ENCODE results near the gene CERS6. TPM values are rescaled to one million over a fixed set of nuclear protein-coding genes. Genes with fewer than 3 reads are reported as not detected.

CERS6 gene
- total and polyA plus RNA-seq, 8 donors = 3.2 to 18.0 (median 7.6) TPM

DNA sequence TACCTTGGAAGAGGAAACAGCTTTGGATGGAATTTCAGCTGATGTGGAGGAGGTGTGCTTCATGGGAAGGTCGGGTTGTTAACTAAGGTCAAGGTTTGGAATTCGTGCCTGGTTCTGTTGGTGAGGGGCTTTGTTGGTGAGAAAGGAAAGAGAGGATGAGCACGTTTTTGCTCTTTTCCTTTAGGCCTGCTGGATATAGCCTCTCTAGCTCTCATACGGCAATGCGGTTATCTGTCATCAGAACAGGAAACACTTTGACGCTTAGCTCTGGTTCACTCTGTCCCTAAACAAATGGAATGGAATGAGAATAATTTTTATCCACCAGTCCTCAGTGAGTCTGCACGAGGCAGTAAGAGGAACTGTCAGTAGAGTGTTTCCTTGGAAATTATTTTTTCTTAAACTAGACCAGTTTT, 176.6 kb downstream of the CERS6 start:
- H3K27ac ChIP-seq = no peak overlapping the region
- H3K4me1 ChIP-seq = no peaks in the 10 kb centered on the region
- WGBS, 2 donors = 72 to 76% methylated on average over 7 of the region's 7 CpGs
- no peaks in the 10 kb centered on the region for H3K36me3 ChIP-seq
- FAIRE-seq (peak; percentile 63), DNase-seq (no peak), ATAC-seq (peak in 3 of 4 donors; percentile 59 to 72 (median 69))
- no peak overlapping the region for H3K4me3 ChIP-seq
- TF ChIP-seq, protein P1, sequence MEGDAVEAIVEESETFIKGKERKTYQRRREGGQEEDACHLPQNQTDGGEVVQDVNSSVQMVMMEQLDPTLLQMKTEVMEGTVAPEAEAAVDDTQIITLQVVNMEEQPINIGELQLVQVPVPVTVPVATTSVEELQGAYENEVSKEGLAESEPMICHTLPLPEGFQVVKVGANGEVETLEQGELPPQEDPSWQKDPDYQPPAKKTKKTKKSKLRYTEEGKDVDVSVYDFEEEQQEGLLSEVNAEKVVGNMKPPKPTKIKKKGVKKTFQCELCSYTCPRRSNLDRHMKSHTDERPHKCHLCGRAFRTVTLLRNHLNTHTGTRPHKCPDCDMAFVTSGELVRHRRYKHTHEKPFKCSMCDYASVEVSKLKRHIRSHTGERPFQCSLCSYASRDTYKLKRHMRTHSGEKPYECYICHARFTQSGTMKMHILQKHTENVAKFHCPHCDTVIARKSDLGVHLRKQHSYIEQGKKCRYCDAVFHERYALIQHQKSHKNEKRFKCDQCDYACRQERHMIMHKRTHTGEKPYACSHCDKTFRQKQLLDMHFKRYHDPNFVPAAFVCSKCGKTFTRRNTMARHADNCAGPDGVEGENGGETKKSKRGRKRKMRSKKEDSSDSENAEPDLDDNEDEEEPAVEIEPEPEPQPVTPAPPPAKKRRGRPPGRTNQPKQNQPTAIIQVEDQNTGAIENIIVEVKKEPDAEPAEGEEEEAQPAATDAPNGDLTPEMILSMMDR (IDR thresholded peaks at IDR 0.05) = no peak
- intact Hi-C loops (cut with DNase I) = no loop called here
- no peaks in the 10 kb centered on the region for H3K27me3 ChIP-seq
- no peaks in the 10 kb centered on the region for H3K9me3 ChIP-seq

DNA sequence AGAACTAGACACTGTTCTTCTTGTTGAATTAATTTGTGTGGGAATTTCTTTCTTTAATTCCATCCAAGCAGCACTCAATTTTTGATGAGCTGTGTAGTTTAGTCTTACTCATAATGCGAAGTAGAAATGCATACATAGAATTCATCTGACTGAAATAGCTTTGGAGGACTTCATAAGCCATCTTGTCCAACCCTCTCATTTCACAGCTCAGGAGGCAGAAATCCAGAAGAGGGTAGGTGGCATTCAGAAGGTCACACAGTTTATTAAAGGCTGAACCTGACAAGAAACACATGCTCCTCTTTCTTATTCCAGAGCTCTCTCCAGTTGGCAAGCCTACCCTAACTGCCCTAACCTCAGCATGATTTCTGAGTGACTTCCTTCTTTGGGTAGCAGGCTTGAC, 177.1 kb downstream of the CERS6 start:
- Histone ChIP-seq H3K36me3 (no peaks in the 10 kb centered on the region), H3K9me3 (no peaks in the 10 kb centered on the region), H3K27ac (no peak overlapping the region), H3K27me3 (no peaks in the 10 kb centered on the region), H3K4me1 (no peaks in the 10 kb centered on the region), H3K4me3 (no peak overlapping the region)
- 90 to 97% methylated on average over 1 of the region's 1 CpG for WGBS, 2 donors
- intact Hi-C loops (cut with DNase I) = no loop called here
- ATAC-seq = no peak
- no peak for FAIRE-seq
- TF ChIP-seq, protein P1 (IDR thresholded peaks at IDR 0.05) = no peak
- DNase-seq = no peak

DNA sequence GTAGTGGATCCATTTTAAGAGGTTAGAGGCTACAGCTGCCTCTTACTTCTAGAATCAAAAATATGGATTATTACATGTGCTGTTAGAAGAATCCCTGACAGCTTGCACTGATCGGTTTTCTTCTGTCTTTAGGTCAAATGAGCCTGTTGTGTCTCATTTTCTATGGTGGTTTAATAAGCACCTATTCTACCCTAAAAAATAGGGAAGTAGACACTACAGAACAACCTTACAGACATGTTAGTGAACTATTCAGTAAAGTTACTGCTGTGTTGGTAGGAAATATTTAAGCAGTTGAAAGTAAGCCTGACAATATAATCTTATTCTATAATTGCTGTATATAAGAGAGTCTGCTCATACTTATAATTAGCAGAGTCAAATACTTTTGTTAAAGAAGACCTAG, 177.8 kb downstream of the CERS6 start:
- FAIRE-seq (no peak), ATAC-seq (no peak), DNase-seq (no peak)
- H3K4me3 ChIP-seq = no peak overlapping the region
- intact Hi-C loops (cut with DNase I) = no loop called here
- H3K27ac ChIP-seq = no peak overlapping the region
- no peaks in the 10 kb centered on the region for H3K27me3 ChIP-seq
- TF ChIP-seq, protein P1 (IDR thresholded peaks at IDR 0.05) = no peak
- WGBS, 2 donors = 88 to 93% methylated on average over 1 of the region's 1 CpG
- H3K9me3 ChIP-seq = no peaks in the 10 kb centered on the region
- H3K4me1 ChIP-seq = no peaks in the 10 kb centered on the region
- H3K36me3 ChIP-seq = no peaks in the 10 kb centered on the region

DNA sequence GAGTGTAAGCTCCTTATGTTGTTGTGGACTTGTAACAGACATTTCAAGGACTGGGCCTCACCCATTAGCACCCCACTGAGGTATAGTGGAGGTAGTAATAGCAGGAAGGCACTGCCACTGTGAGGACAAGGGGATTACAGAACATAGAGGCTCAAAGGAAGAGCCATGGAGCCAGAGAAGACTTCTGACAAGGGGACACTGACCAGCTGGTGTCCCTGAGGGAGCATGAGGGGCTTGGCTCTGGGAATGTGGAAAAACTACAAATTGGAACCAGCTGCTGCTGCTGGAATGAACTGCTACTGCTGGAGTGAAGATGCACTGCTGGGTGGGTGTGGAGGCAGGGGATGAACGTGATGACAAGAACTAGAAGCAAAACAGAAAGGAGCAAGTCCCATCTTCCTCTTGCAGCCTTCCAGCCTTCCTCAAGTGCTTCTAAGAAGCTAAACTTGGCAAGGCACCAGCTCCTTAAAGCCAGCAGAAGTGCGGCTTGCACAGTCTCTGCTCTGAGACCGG, 179.0 kb downstream of the CERS6 start:
- Histone ChIP-seq H3K9me3 (no peaks in the 10 kb centered on the region), H3K4me3 (no peak overlapping the region), H3K27ac (no peak overlapping the region), H3K27me3 (no peaks in the 10 kb centered on the region), H3K4me1 (no peaks in the 10 kb centered on the region), H3K36me3 (no peaks in the 10 kb centered on the region)
- intact Hi-C loops (cut with DNase I) = no loop called here
- peak in 2 of 4 donors; percentile 38 to 56 for ATAC-seq
- DNase-seq = peak in 3 of 6 donors; percentile 7 to 19 (median 17)
- no peak for FAIRE-seq
- TF ChIP-seq, protein P1 (IDR thresholded peaks at IDR 0.05) = no peak
- 82 to 86% methylated on average over 3 of the region's 3 CpGs for WGBS, 2 donors

DNA sequence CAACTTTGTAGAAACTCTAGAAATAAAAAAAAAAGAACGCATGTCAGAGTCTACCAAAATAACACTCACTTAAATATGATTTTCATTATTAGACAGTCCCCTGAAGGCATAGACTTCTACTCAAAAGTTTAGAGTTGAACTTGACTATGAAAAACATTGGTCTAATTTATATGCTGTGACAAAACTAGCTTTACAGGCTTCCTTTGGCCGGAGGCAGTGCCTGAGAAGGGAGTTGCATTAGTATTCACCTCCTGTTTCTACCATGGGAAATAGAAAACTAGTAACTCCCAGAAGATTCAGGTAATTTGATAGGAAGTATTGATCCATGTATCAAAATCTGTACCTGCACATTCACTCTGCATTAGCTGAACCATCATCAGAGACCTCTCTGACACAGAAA, 182.9 kb downstream of the CERS6 start:
- FAIRE-seq = no peak
- no peaks in the 10 kb centered on the region for H3K36me3 ChIP-seq
- H3K4me3 ChIP-seq = no peak overlapping the region
- intact Hi-C loops (cut with DNase I) = no loop called here
- H3K4me1 ChIP-seq = no peaks in the 10 kb centered on the region
- no peaks in the 10 kb centered on the region for H3K9me3 ChIP-seq
- no peak for DNase-seq
- H3K27ac ChIP-seq = no peak overlapping the region
- ATAC-seq = no peak
- WGBS, 2 donors = 75 to 77% methylated on average over 2 of the region's 2 CpGs
- H3K27me3 ChIP-seq = no peaks in the 10 kb centered on the region
- TF ChIP-seq, protein P1 (IDR thresholded peaks at IDR 0.05) = no peak
